Measurements from ENCODE around the gene PTPRM. TPM values are rescaled to one million over a fixed set of nuclear protein-coding genes. Genes with fewer than 3 reads are reported as not detected.

The PTPRM gene
- total RNA-seq, 1 experiment from 2014 or later: 1.6 TPM

- Histone ChIP-seq H3K27me3 (ENCODE audit: control insufficient read depth, insufficient read depth, low read length) (no peaks in the 10 kb centered on the region), H3K9me3 (ENCODE audit: control insufficient read depth, insufficient read depth, low read depth, low read length) (no peaks in the 10 kb centered on the region), H3K36me3 (ENCODE audit: control insufficient read depth, insufficient read depth, low read length) (no peaks in the 10 kb centered on the region), H3K4me1 (ENCODE audit: control insufficient read depth, insufficient read depth, low read length) (no peaks in the 10 kb centered on the region), H3K4me3 (ENCODE audit: low read depth in 2 of 2, low read length in 2 of 2) (no peak overlapping the region), H3K27ac (ENCODE audit: low read length) (no peak overlapping the region)
- BruUV-seq (replicated peaks): no TSS peak
- no peak for TF ChIP-seq SIN3A (IDR thresholded peaks at IDR 0.05; ENCODE audit: borderline replicate concordance, insufficient read depth, low read depth, low read length)
- CTCF ChIA-PET: interaction anchor here (0.6 kb wide), 1 partner anchor 61 kb away, joined by 3 read pairs; no protein-coding TSS in a partner anchor
- no peak for ATAC-seq
- intact Hi-C loops (cut with micrococcal nuclease; ENCODE audit: unreplicated experiment) (no loop called here), in situ Hi-C loops (cut with HindIII; ENCODE audit: low pct_unique_long_range_greater_than_20kb, low sequenced_read_pairs) (no loop called here)
- POLR2A ChIA-PET: interaction anchor here (0.6 kb wide), 1 partner anchor 1176 kb away, joined by 3 read pairs; no protein-coding TSS in a partner anchor
- no peak for DNase-seq (ENCODE audit: low read depth, low spot score)
These were observed 674.6 kb downstream of the PTPRM start for GRCh38 chr18:8241731-8242130.

DNA sequence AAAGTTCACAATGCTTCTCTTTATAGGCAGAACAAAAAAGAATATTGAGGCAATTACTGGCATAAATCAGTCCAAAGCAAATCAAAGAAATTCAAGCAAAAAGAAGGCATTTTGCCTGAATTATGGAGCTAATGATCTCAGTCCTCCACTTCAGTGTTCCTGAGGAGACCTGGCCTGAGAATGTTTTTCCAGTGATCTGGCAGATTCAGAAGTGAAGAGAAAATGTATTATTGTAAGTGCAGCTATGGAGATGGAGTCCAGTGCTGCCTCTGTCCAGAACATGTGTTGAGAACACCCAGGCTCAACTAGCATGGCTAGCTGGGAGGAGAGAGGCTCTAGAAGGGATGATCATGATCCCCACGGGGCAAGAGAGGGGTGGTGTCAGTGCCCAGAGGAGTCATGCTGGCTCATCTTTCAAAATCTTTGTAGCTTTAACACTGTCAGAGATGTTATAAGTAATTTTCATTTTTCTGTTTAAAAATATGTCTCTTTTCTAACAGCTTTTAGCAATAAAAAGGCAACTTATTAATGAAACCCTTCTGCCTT, 675.1 kb downstream of the PTPRM start:
- ChIA-PET POLR2A (interaction anchor here (0.6 kb wide), 1 partner anchor 1177 kb away, joined by 3 read pairs; no protein-coding TSS in a partner anchor), CTCF (interaction anchor here (0.6 kb wide), 1 partner anchor 62 kb away, joined by 3 read pairs; no protein-coding TSS in a partner anchor)
- H3K27ac ChIP-seq (ENCODE audit: low read length): no peak overlapping the region
- DNase-seq (ENCODE audit: low read depth, low spot score) (no peak), ATAC-seq (no peak)
- intact Hi-C loops (cut with micrococcal nuclease; ENCODE audit: unreplicated experiment) (no loop called here), in situ Hi-C loops (cut with HindIII; ENCODE audit: low pct_unique_long_range_greater_than_20kb, low sequenced_read_pairs) (no loop called here)
- no TSS peak for BruUV-seq (replicated peaks)
- no peaks in the 10 kb centered on the region for H3K4me1 ChIP-seq (ENCODE audit: control insufficient read depth, insufficient read depth, low read length)
- H3K27me3 ChIP-seq (ENCODE audit: control insufficient read depth, insufficient read depth, low read length): no peaks in the 10 kb centered on the region
- no peaks in the 10 kb centered on the region for H3K36me3 ChIP-seq (ENCODE audit: control insufficient read depth, insufficient read depth, low read length)
- no peak overlapping the region for H3K4me3 ChIP-seq (ENCODE audit: low read depth in 2 of 2, low read length in 2 of 2)
- TF ChIP-seq POLR2AphosphoS5 (IDR thresholded peaks at IDR 0.05; ENCODE audit: low read depth, low read length) (no peak), SIN3A (IDR thresholded peaks at IDR 0.05; ENCODE audit: borderline replicate concordance, insufficient read depth, low read depth, low read length) (no peak), TCF7L2 (IDR thresholded peaks at IDR 0.05; ENCODE audit: low read depth, low read length) (no peak), CTCF (IDR thresholded peaks at IDR 0.05) (no peak)
- TF ChIP-seq, protein P1, sequence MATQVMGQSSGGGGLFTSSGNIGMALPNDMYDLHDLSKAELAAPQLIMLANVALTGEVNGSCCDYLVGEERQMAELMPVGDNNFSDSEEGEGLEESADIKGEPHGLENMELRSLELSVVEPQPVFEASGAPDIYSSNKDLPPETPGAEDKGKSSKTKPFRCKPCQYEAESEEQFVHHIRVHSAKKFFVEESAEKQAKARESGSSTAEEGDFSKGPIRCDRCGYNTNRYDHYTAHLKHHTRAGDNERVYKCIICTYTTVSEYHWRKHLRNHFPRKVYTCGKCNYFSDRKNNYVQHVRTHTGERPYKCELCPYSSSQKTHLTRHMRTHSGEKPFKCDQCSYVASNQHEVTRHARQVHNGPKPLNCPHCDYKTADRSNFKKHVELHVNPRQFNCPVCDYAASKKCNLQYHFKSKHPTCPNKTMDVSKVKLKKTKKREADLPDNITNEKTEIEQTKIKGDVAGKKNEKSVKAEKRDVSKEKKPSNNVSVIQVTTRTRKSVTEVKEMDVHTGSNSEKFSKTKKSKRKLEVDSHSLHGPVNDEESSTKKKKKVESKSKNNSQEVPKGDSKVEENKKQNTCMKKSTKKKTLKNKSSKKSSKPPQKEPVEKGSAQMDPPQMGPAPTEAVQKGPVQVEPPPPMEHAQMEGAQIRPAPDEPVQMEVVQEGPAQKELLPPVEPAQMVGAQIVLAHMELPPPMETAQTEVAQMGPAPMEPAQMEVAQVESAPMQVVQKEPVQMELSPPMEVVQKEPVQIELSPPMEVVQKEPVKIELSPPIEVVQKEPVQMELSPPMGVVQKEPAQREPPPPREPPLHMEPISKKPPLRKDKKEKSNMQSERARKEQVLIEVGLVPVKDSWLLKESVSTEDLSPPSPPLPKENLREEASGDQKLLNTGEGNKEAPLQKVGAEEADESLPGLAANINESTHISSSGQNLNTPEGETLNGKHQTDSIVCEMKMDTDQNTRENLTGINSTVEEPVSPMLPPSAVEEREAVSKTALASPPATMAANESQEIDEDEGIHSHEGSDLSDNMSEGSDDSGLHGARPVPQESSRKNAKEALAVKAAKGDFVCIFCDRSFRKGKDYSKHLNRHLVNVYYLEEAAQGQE (IDR thresholded peaks at IDR 0.05; ENCODE audit: insufficient read depth in 1 of 2, low read depth in 2 of 2, low read length in 1 of 2): no peak
- no peaks in the 10 kb centered on the region for H3K9me3 ChIP-seq (ENCODE audit: control insufficient read depth, insufficient read depth, low read depth, low read length)

GRCh38 chr18:8247700-8248099, 680.6 kb downstream of the PTPRM start:
- TF ChIP-seq SIN3A (IDR thresholded peaks at IDR 0.05; ENCODE audit: borderline replicate concordance, insufficient read depth, low read depth, low read length) (no peak), POLR2AphosphoS5 (IDR thresholded peaks at IDR 0.05; ENCODE audit: low read depth, low read length) (no peak), CTCF (IDR thresholded peaks at IDR 0.05) (no peak), TCF7L2 (IDR thresholded peaks at IDR 0.05; ENCODE audit: low read depth, low read length) (no peak)
- TF ChIP-seq, protein P1 (IDR thresholded peaks at IDR 0.05; ENCODE audit: insufficient read depth in 1 of 2, low read depth in 2 of 2, low read length in 1 of 2): no peak
- intact Hi-C loops (cut with micrococcal nuclease; ENCODE audit: unreplicated experiment): no loop called here
- ATAC-seq: no peak
- no peaks in the 10 kb centered on the region for H3K36me3 ChIP-seq (ENCODE audit: control insufficient read depth, insufficient read depth, low read length)
- no peak overlapping the region for H3K4me3 ChIP-seq (ENCODE audit: low read depth in 2 of 2, low read length in 2 of 2)
- no peak for DNase-seq (ENCODE audit: low read depth, low spot score)
- no peaks in the 10 kb centered on the region for H3K9me3 ChIP-seq (ENCODE audit: control insufficient read depth, insufficient read depth, low read depth, low read length)
- ChIA-PET POLR2A (no interaction called here), CTCF (no interaction called here)
- H3K4me1 ChIP-seq (ENCODE audit: control insufficient read depth, insufficient read depth, low read length): no peaks in the 10 kb centered on the region
- no TSS peak for BruUV-seq (replicated peaks)
- H3K27me3 ChIP-seq (ENCODE audit: control insufficient read depth, insufficient read depth, low read length): peaks cover 2% of the 10 kb centered on the region; the same call in 1 of the 2 replicates
- H3K27ac ChIP-seq (ENCODE audit: low read length): no peak overlapping the region
- in situ Hi-C loops (cut with HindIII; ENCODE audit: low pct_unique_long_range_greater_than_20kb, low sequenced_read_pairs): no loop called here

All from Panc1 (cell line).